Lower leg skin (tissue), 4 donors: ENCODE results near the gene SFXN1. TPM values are rescaled to one million over a fixed set of nuclear protein-coding genes. Genes with fewer than 3 reads are reported as not detected.
A peak's percentile ranks its signal among the peaks of the same experiment; 100 is the strongest.
"Not testable (repeated sequence)": the region's sequence is repeated elsewhere in the genome, so short reads cannot be mapped to it uniquely, and the experiment has no call there.

ENCODE experiments used
- DNase-seq, 2 donors: peaks; one replicate each; pipeline ENCODE4 v3.0.0-alpha.2; 2019; ENCODE audit warnings: low spot score in 2 of 2
- H3K4me3 ChIP-seq: fragments of 200-600 bp; sonication (generic); 2 replicates; pipeline ENCODE4 v1.5.1; 2017; ENCODE audit warnings: mild to moderate bottlenecking, low read depth; ENCODE audit not compliant: poor library complexity, severe bottlenecking
- CTCF ChIP-seq, 3 donors: fragments of 450-650 bp; IDR thresholded peaks; one replicate each; pipeline ENCODE4 v1.5.1; 2016; ENCODE audit warnings: antibody characterized with exemption in 3 of 3, mild to moderate bottlenecking in 3 of 3, moderate library complexity in 2 of 3
- POLR2A ChIP-seq, 2 donors: fragments of 450-650 bp; IDR thresholded peaks; one replicate each; pipeline ENCODE4 v1.6.1; 2016 to 2017; ENCODE audit warnings: antibody characterized with exemption in 2 of 2, mild to moderate bottlenecking in 1 of 2, moderate library complexity in 1 of 2
- WGBS, 2 donors: methylation state at CpG; one replicate each; pipeline ENCODE4 v1.1.5; 2018; 5-methylcytosine and 5-hydroxymethylcytosine counted together
- intact Hi-C: fragments of 100-400 bp; cut with DNase I; formaldehyde crosslinking; loops from one replicate; pipeline ENCODE4 v1.15.0; 2023; ENCODE audit warnings: low total_unique reads
- total RNA-seq, 4 donors: library from RNA; depleted of rRNA; stranded (reverse); fragments of >200 nt; gene quantifications; one replicate each; pipeline ENCODE4 v1.1.0, GENCODE V29; 2016

SFXN1 gene
- total RNA-seq, 4 donors from 2014 or later = 15.0 to 35.8 (median 16.6) TPM

- H3K4me3 ChIP-seq = no peak overlapping the region
- intact Hi-C loops = no loop called here
- DNase-seq = no peak
- TF ChIP-seq POLR2A (IDR thresholded peaks at IDR 0.05) (no peak), CTCF (IDR thresholded peaks at IDR 0.05) (no peak)
- 93% methylated on average over 6 of the region's 6 CpGs for WGBS, 2 donors
These were observed 48.3 kb downstream of the SFXN1 start for GRCh38 chr5:175526691-175527090.

GRCh38 chr5:175531361-175531760 lies 53.0 kb downstream of the SFXN1 start:
- intact Hi-C loops = no loop called here
- TF ChIP-seq POLR2A (IDR thresholded peaks at IDR 0.05) (no peak), CTCF (IDR thresholded peaks at IDR 0.05) (no peak)
- DNase-seq = no peak
- WGBS, 2 donors = 57 to 64% methylated on average over 2 of the region's 2 CpGs
- no peak overlapping the region for H3K4me3 ChIP-seq

- intact Hi-C loops = no loop called here
- H3K4me3 ChIP-seq = no peak overlapping the region
- DNase-seq = peak; percentile 51 to 94
- TF ChIP-seq POLR2A (IDR thresholded peaks at IDR 0.05) (no peak), CTCF (IDR thresholded peaks at IDR 0.05) (peak in 1 of 3 donors; percentile 83)
- 6 to 9% methylated on average over 25 to 31 of the region's 32 CpGs for WGBS, 2 donors
These were observed 55.9 kb downstream of the SFXN1 start for GRCh38 chr5:175534070-175534932.

- DNase-seq, H3K4me3 ChIP-seq, intact Hi-C loops: not testable (repeated sequence)
- WGBS, 2 donors = 51 to 59% methylated on average over 3 of the region's 3 CpGs
These were observed 57.0 kb downstream of the SFXN1 start for GRCh38 chr5:175535331-175535730.

GRCh38 chr5:175535796-175536195 lies 57.4 kb downstream of the SFXN1 start:
- no peak for TF ChIP-seq CTCF (IDR thresholded peaks at IDR 0.05)
- TF ChIP-seq POLR2A (IDR thresholded peaks at IDR 0.05) = no peak
- 51 to 55% methylated on average over 3 of the region's 3 CpGs for WGBS, 2 donors

GRCh38 chr5:175538576-175538975 lies 60.2 kb downstream of the SFXN1 start:
- 86 to 88% methylated on average over 5 of the region's 5 CpGs for WGBS, 2 donors
- DNase-seq = no peak
- intact Hi-C loops = no loop called here
- TF ChIP-seq POLR2A (IDR thresholded peaks at IDR 0.05) (no peak), CTCF (IDR thresholded peaks at IDR 0.05) (no peak)
- H3K4me3 ChIP-seq = no peak overlapping the region

More at GRCh38 chr5:175535796-175536195, 57.4 kb downstream of the SFXN1 start:
- H3K4me3 ChIP-seq = no peak overlapping the region
- intact Hi-C loops = no loop called here
- no peak for DNase-seq
